Sigmoid colon (tissue), 7 donors: ENCODE data around the gene LILRA1. TPM values are rescaled to one million over a fixed set of nuclear protein-coding genes. Genes with fewer than 3 reads are reported as not detected.

Experiments used
- DNase-seq: peaks from one replicate; pipeline ENCODE4 v3.0.0-alpha.2; 2019
- H3K27ac ChIP-seq, 4 donors: fragments of 200-600 bp; sonication (generic); one replicate each; pipeline ENCODE4 v1.5.1; 2016 to 2019; ENCODE audit warnings: mild to moderate bottlenecking in 1 of 4
- H3K27me3 ChIP-seq, 3 donors: fragments of 200-600 bp; sonication (generic); one replicate each; pipeline ENCODE4 v1.5.1; 2019; ENCODE audit warnings: mild to moderate bottlenecking in 1 of 3
- H3K36me3 ChIP-seq, 4 donors: fragments of 200-600 bp; sonication (generic); one replicate each; pipeline ENCODE4 v1.5.1; 2016 to 2019
- H3K4me1 ChIP-seq, 4 donors: fragments of 200-600 bp; sonication (generic); one replicate each; pipeline ENCODE4 v1.5.1; 2017 to 2019
- H3K4me3 ChIP-seq, 4 donors: fragments of 200-600 bp; sonication (generic); one replicate each; pipeline ENCODE4 v1.5.1; 2017 to 2019; ENCODE audit warnings: mild to moderate bottlenecking in 2 of 4, moderate library complexity in 1 of 4
- H3K9me3 ChIP-seq, 4 donors: fragments of 200-600 bp in 3 of 4; sonication (generic) in 3 of 4; one replicate each; pipeline versions ENCODE4 v1.5.1 to v1.6.1; 2013 to 2019
- EP300 ChIP-seq, 4 donors: sonication (generic); formaldehyde crosslinking; IDR thresholded peaks; one replicate each; pipeline ENCODE4 v1.6.1; 2017; ENCODE audit warnings: antibody characterized with exemption in 4 of 4
- POLR2A ChIP-seq, 2 donors: fragments of 450-650 bp; IDR thresholded peaks; one replicate each; pipeline ENCODE4 v1.6.1; 2016; ENCODE audit warnings: antibody characterized with exemption in 2 of 2, mild to moderate bottlenecking in 2 of 2, moderate library complexity in 2 of 2
- POLR2AphosphoS5 ChIP-seq, 4 donors: sonication (generic); formaldehyde crosslinking; IDR thresholded peaks; one replicate each; pipeline ENCODE4 v1.6.1; 2017; ENCODE audit warnings: antibody characterized with exemption in 4 of 4
- WGBS, 2 donors: extraction: QIAGEN DNeasy Blood & Tissue Kit; methylation state at CpG; one replicate each; pipeline ENCODE4 v1.1.7; 2013; 5-methylcytosine and 5-hydroxymethylcytosine counted together
- intact Hi-C: fragments of 100-400 bp; cut with DNase I; formaldehyde crosslinking; loops from one replicate; pipeline ENCODE4 v1.15.1; 2023
- polyA plus RNA-seq, 3 donors: library from polyadenylated mRNA; stranded (reverse); fragments of 200-250 nt; gene quantifications; one replicate each; pipeline ENCODE4 v1.2.3, GENCODE V29; 2013
- small RNA-seq, 3 donors: library from RNA; depleted of rRNA; stranded (forward); fragments of <200 nt; gene quantifications; one replicate each; pipeline ENCODE3, GENCODE V24; 2016
- total RNA-seq, 4 donors: library from RNA; depleted of rRNA; stranded (reverse); fragments of >200 nt; gene quantifications; one replicate each; pipeline ENCODE4 v1.1.0, GENCODE V29; 2016
- TF ChIP-seq, protein P1 (sequence below), 4 experiments: fragments of 450-650 bp in 3 of 4; fragments of 200-600 bp in 1 of 4; IDR thresholded peaks; one replicate each; pipeline ENCODE4 v1.5.1; 2016 to 2019; ENCODE audit warnings: antibody characterized with exemption in 4 of 4, mild to moderate bottlenecking in 3 of 4, moderate library complexity in 2 of 4
- donor health status: healthy with polysubstance abuse.
- donor health status: Bipolar disorder and iron deficiency.
- donor health status: healthy.

Gene LILRA1
- total and polyA plus RNA-seq, 7 donors: 0.54 to 2.3 (median 0.71) TPM; not detected in 2

DNA sequence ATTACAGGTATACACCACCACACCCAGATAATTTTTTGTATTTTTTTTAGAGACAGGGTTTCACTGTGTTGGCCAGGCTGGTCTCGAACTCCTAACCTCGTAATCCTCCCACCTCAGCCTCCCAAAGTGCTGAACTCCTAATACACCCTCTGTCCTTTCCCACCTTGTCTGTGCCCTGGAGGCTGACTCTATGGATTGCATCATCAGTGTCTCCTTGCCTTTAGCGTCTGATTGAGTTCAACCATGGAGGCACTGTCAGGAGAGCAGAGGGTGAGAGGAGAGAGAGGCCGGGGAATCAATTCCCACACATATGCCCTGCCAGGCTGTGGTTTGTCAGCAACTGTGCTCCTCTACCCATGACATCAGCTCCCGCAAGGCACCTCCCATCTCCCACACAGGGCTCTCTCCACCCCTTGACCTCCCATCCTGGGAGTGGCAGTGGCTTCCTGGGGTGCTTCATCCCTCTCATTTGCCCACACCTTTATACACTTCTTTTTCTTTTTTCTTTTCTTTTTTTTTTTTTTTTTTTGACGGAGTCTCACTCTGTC is 56.8 kb downstream of the LILRA1 start:
- Histone ChIP-seq H3K27me3 (peaks cover 0 to 10% (median 0%) of the 10 kb centered on the region in 3 donors), H3K27ac (no peak overlapping the region), H3K4me3 (no peak overlapping the region), H3K4me1 (no peaks in the 10 kb centered on the region), H3K36me3 (no peaks in the 10 kb centered on the region), H3K9me3 (no peaks in the 10 kb centered on the region)
- no peak for DNase-seq
- intact Hi-C loops: no loop called here
- 73 to 88% methylated on average over 6 of the region's 6 CpGs for WGBS, 2 donors
- TF ChIP-seq, protein P1, sequence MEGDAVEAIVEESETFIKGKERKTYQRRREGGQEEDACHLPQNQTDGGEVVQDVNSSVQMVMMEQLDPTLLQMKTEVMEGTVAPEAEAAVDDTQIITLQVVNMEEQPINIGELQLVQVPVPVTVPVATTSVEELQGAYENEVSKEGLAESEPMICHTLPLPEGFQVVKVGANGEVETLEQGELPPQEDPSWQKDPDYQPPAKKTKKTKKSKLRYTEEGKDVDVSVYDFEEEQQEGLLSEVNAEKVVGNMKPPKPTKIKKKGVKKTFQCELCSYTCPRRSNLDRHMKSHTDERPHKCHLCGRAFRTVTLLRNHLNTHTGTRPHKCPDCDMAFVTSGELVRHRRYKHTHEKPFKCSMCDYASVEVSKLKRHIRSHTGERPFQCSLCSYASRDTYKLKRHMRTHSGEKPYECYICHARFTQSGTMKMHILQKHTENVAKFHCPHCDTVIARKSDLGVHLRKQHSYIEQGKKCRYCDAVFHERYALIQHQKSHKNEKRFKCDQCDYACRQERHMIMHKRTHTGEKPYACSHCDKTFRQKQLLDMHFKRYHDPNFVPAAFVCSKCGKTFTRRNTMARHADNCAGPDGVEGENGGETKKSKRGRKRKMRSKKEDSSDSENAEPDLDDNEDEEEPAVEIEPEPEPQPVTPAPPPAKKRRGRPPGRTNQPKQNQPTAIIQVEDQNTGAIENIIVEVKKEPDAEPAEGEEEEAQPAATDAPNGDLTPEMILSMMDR (IDR thresholded peaks at IDR 0.05): no peak
- TF ChIP-seq POLR2A (IDR thresholded peaks at IDR 0.05) (no peak), EP300 (IDR thresholded peaks at IDR 0.05) (no peak), POLR2AphosphoS5 (IDR thresholded peaks at IDR 0.05) (no peak)

Small RNAs within 50 kb of the gene (small RNA-seq; reads per million reads assigned to genes)
- gene AC245036.2: 0 reads per million in 3 donors
- 0 reads per million in 3 donors for gene AC245036.3
- gene MIR8061: 0 reads per million in 3 donors

Other genes with a start within 250 kb of the LILRA1 start
- gene LAIR1, start 228.7 kb upstream of the LILRA1 start, total RNA-seq: 10 to 100 TPM in 3 of 4 donors, 1 to 10 TPM in 1; 4.4 to 18.9 (median 14.4) TPM
- 10 to 100 TPM in 2 of 3 donors, 1 to 10 TPM in 1; 6.6 to 34.6 (median 13.4) TPM for gene LAIR1, start 228.7 kb upstream of the LILRA1 start, polyA plus RNA-seq
- gene TTYH1, start 178.2 kb upstream of the LILRA1 start, total RNA-seq: 1 to 10 TPM; 2.5 to 5.4 (median 3.7) TPM
- 1 to 10 TPM in 2 of 3 donors, under 1 TPM in 1; 0.23 to 2.2 (median 1.8) TPM for gene TTYH1, start 178.2 kb upstream of the LILRA1 start, polyA plus RNA-seq
- 100 to 1,000 TPM in 2 of 4 donors, 10 to 100 TPM in 2; 59.1 to 286 (median 107) TPM for gene LENG8, start 144.4 kb upstream of the LILRA1 start, total RNA-seq
- gene LENG8, start 144.4 kb upstream of the LILRA1 start, polyA plus RNA-seq: 100 to 1,000 TPM in 1 of 3 donors, 10 to 100 TPM in 2; 13.6 to 148 (median 18.0) TPM
- gene LENG9, start 129.9 kb upstream of the LILRA1 start, total RNA-seq: 1 to 10 TPM; 2.5 to 7.8 (median 3.6) TPM
- 10 to 100 TPM in 2 of 3 donors, 1 to 10 TPM in 1; 8.1 to 14.8 (median 13.2) TPM for gene LENG9, start 129.9 kb upstream of the LILRA1 start, polyA plus RNA-seq
- gene CDC42EP5, start 120.3 kb upstream of the LILRA1 start, total RNA-seq: 10 to 100 TPM; 12.1 to 16.6 (median 13.1) TPM
- gene CDC42EP5, start 120.3 kb upstream of the LILRA1 start, polyA plus RNA-seq: 100 to 1,000 TPM; 171 to 529 (median 348) TPM
- not detected for gene LAIR2, start 90.8 kb upstream of the LILRA1 start, total RNA-seq
- 1 to 10 TPM in 1 of 3 donors, not detected in 2; 1.9 TPM for gene LAIR2, start 90.8 kb upstream of the LILRA1 start, polyA plus RNA-seq
- gene LILRA2, start 19.8 kb upstream of the LILRA1 start, total RNA-seq: 1 to 10 TPM in 3 of 4 donors, not detected in 1; 3.1 to 3.4 (median 3.2) TPM
- gene LILRA2, start 19.8 kb upstream of the LILRA1 start, polyA plus RNA-seq: 1 to 10 TPM in 2 of 3 donors, under 1 TPM in 1; 0.66 to 3.2 (median 2.4) TPM
- 1 to 10 TPM; 1.8 to 5.8 (median 3.0) TPM for gene LILRB1, start 36.9 kb downstream of the LILRA1 start, total RNA-seq
- gene LILRB1, start 36.9 kb downstream of the LILRA1 start, polyA plus RNA-seq: 10 to 100 TPM in 1 of 3 donors, 1 to 10 TPM in 2; 3.7 to 11.7 (median 6.6) TPM
- gene LILRB4, start 69.4 kb downstream of the LILRA1 start, total RNA-seq: 1 to 10 TPM; 1.4 to 6.4 (median 4.3) TPM
- gene LILRB4, start 69.4 kb downstream of the LILRA1 start, polyA plus RNA-seq: 10 to 100 TPM in 2 of 3 donors, 1 to 10 TPM in 1; 3.0 to 23.8 (median 15.8) TPM
- gene KIR3DL3, start 130.8 kb downstream of the LILRA1 start, total RNA-seq: not detected
- gene KIR3DL3, start 130.8 kb downstream of the LILRA1 start, polyA plus RNA-seq: under 1 TPM in 1 of 3 donors, not detected in 2; 0.06 TPM
- gene KIR2DL3, start 144.9 kb downstream of the LILRA1 start, total RNA-seq: not detected
- gene KIR2DL3, start 144.9 kb downstream of the LILRA1 start, polyA plus RNA-seq: under 1 TPM in 1 of 3 donors, not detected in 2; 0.07 TPM
- not detected for gene KIR2DL1, start 176.2 kb downstream of the LILRA1 start, total RNA-seq
- gene KIR2DL1, start 176.2 kb downstream of the LILRA1 start, polyA plus RNA-seq: under 1 TPM in 1 of 3 donors, not detected in 2; 0.06 TPM
- gene KIR2DL4, start 210.0 kb downstream of the LILRA1 start, total RNA-seq: not detected
- gene KIR2DL4, start 210.0 kb downstream of the LILRA1 start, polyA plus RNA-seq: under 1 TPM in 1 of 3 donors, not detected in 2; 0.45 TPM
- gene KIR3DL1, start 222.8 kb downstream of the LILRA1 start, total RNA-seq: not detected
- under 1 TPM in 1 of 3 donors, not detected in 2; 0.04 TPM for gene KIR3DL1, start 222.8 kb downstream of the LILRA1 start, polyA plus RNA-seq
- gene KIR2DS4, start 239.0 kb downstream of the LILRA1 start, total RNA-seq: not detected
- under 1 TPM in 1 of 3 donors, not detected in 2; 0.10 TPM for gene KIR2DS4, start 239.0 kb downstream of the LILRA1 start, polyA plus RNA-seq